Muscle layer of duodenum (tissue), 2 donors: ENCODE data around the gene UBAP2L.

Experiments used
- H3K27ac ChIP-seq: one replicate; pipeline ENCODE4 v1.7.0; 2013; ENCODE audit warnings: mild to moderate bottlenecking, low read length
- H3K27me3 ChIP-seq: one replicate; pipeline ENCODE4 v1.7.0; 2013; ENCODE audit warnings: low read depth, mild to moderate bottlenecking, control low read depth, low read length
- H3K36me3 ChIP-seq, 2 donors: one replicate each; pipeline ENCODE4 v1.7.0; 2013; ENCODE audit warnings: low read length in 2 of 2, control low read depth in 1 of 2, mild to moderate bottlenecking in 1 of 2; ENCODE audit not compliant: insufficient read depth in 2 of 2, control insufficient read depth in 1 of 2
- H3K4me1 ChIP-seq, 2 donors: one replicate each; pipeline ENCODE4 v1.7.0; 2013; ENCODE audit warnings: low read length in 2 of 2, mild to moderate bottlenecking in 2 of 2, control low read depth in 1 of 2, moderate library complexity in 1 of 2; ENCODE audit not compliant: insufficient read depth in 2 of 2, control insufficient read depth in 1 of 2
- H3K4me3 ChIP-seq, 2 donors: one replicate each; pipeline ENCODE4 v1.7.0; 2013; ENCODE audit warnings: low read length in 2 of 2, low read depth in 1 of 2, mild to moderate bottlenecking in 1 of 2
- H3K9me3 ChIP-seq, 2 donors: one replicate each; pipeline ENCODE4 v1.7.0; 2013; ENCODE audit warnings: low read length in 2 of 2, control low read depth in 1 of 2, mild to moderate bottlenecking in 1 of 2; ENCODE audit not compliant: control insufficient read depth in 1 of 2
- donor health status: healthy.

UBAP2L gene

GRCh38 chr1:154182344-154183045 lies 38.3 kb upstream of the UBAP2L start:
- Histone ChIP-seq H3K4me1 (peaks cover 16 to 45% of the 10 kb centered on the region in 2 donors), H3K9me3 (no peaks in the 10 kb centered on the region), H3K4me3 (peak overlapping the region; percentile 84 to 95), H3K27me3 (no peaks in the 10 kb centered on the region), H3K27ac (peak overlapping the region; percentile 90), H3K36me3 (peaks cover 0 to 4% of the 10 kb centered on the region in 2 donors)

DNA sequence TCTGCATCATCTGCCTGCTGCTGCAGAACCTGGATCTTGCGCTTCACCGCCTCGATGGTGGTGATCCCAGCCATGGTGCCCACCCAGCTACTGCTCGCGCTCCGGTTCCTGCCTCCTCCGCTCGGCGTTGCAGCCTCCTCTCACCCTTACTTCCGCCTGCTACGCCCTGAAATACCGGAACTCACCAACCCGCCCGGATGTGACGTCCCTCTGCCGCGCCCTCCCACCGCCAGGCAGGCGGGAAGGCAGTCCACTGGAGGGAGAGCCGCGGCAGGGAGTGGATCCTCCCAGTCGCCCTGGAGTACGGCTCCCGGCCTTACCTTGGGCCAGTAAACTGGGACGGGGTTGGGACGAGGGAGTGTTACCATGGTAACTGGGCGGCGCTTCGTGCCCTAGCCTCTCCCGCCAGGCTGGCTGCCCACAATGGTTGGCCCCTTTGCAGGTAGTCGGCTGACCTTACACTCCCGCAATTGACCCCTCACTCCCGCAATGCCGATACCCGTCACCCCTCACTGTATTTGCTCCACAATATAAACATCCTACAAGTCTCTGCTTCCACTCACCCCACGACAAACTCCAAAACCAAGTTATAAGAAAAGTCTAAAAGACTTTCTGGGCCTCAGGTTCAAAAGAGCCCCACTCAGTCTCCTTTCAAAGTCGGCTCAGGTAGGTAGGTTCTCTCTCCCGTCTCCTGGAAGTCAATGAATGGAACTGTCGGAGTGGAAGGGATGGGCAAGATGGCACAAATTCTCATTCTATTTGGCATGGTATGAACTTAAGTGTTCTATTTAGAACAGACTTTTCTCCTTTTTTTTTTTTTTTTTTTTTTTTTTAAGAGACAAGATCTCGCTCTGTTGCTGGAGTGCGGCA lies 37.5 kb upstream of the UBAP2L start:
- Histone ChIP-seq H3K27me3 (no peaks in the 10 kb centered on the region), H3K27ac (peak overlapping the region; percentile 90), H3K36me3 (peaks cover 0 to 4% of the 10 kb centered on the region in 2 donors), H3K4me1 (peaks cover 16 to 40% of the 10 kb centered on the region in 2 donors), H3K4me3 (peak overlapping the region; percentile 84 to 95), H3K9me3 (no peaks in the 10 kb centered on the region)

GRCh38 chr1:154186177-154186576 lies 34.6 kb upstream of the UBAP2L start:
- H3K4me3 ChIP-seq, result no peak overlapping the region
- H3K27ac ChIP-seq, result no peak overlapping the region
- H3K9me3 ChIP-seq, result no peaks in the 10 kb centered on the region
- peaks cover under 1 to 11% of the 10 kb centered on the region in 2 donors for H3K4me1 ChIP-seq
- no peaks in the 10 kb centered on the region for H3K27me3 ChIP-seq
- no peaks in the 10 kb centered on the region for H3K36me3 ChIP-seq

DNA sequence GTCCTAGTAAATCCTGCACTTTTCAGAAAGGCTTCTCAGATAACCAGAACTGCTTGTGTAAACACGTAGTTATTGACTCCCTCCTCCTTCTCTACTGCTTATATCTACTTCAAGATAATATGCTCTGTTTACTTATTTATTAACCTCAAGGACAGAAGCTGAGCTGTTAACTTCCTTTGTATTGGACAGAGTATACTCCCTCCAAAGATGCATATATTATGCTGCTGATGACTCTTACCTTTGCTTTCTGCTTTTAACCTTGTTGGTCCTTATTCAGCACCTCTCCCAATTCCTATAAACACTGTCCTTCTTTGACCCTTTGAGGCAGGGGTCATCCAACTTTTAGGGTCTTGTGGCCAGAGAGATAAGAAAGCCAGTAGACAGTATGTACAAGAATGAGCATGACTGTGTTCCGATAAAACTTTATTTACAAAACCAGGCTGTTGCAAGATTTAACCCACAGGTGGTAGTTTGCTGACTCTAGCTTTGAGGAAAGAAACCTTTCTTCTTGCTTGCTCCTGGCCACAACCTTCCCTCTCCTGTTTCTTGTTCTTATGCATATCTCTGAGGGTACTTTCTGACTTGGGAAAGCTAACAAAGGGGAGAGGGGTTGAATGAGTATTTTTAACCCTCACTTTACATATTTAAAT lies 33.8 kb upstream of the UBAP2L start:
- H3K27me3 ChIP-seq, result peaks cover 3% of the 10 kb centered on the region
- H3K4me3 ChIP-seq, result no peak overlapping the region
- H3K36me3 ChIP-seq, result no peaks in the 10 kb centered on the region
- no peaks in the 10 kb centered on the region for H3K9me3 ChIP-seq
- peaks cover 0 to 3% of the 10 kb centered on the region in 2 donors for H3K4me1 ChIP-seq
- no peak overlapping the region for H3K27ac ChIP-seq

DNA sequence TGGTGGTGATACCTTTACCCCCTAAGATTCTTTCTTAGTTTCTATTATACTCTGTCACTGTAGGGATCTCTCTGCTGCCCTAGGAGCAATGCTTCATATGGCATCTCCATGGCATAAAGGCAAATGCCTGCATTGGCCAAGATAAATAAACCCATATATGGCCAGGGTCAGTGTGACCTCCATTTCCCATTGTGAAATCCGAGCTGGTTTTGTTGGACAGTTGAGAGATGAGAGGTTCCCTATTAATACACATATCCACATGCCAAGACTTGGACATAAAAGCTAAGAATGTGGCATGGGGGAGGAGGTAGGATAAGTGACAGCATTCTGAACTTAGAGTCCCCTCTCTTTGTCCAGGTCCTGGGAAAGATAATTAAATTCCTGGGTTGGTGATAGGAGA lies 30.2 kb upstream of the UBAP2L start:
- H3K27ac ChIP-seq, result no peak overlapping the region
- peaks cover 6% of the 10 kb centered on the region for H3K27me3 ChIP-seq
- H3K36me3 ChIP-seq, result no peaks in the 10 kb centered on the region
- no peaks in the 10 kb centered on the region for H3K4me1 ChIP-seq
- H3K9me3 ChIP-seq, result no peaks in the 10 kb centered on the region
- no peak overlapping the region for H3K4me3 ChIP-seq

DNA sequence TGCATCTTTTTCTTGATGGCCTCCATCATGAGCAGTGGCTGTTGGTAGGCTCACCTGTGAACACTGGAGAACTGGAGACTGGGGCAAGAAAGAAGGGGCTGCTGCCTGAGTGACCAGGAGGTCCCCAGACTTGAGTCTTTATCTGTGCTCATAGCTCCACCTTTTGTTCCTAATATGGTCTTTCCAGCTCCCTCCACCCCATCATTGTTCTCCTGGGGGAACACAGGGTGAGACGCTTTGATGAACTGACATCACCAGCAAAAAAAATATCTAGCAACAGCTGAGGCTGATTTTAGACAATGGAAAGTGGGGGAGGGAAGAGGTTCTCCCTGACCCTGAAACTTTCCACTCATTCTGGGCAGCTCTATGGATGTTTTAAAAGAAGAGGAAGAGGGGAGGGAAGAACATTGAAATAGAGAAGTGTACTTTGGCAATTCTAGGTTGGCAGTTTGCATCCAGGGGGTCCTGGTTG lies 28.7 kb upstream of the UBAP2L start, which contains the start of gene TPM3:
Gene TPM3, minus strand, starts transcription at position 111 of the 472 bp plus-strand sequence. Its CDS starts 82 bp downstream, at position 29.
- no peaks in the 10 kb centered on the region for H3K9me3 ChIP-seq
- H3K36me3 ChIP-seq, result no peaks in the 10 kb centered on the region
- H3K27ac ChIP-seq, result no peak within 1 kb of the TSS
- H3K4me3 ChIP-seq, result no peak within 1 kb of the TSS
- H3K27me3 ChIP-seq, result peaks cover 6% of the 10 kb centered on the region
- no peaks in the 10 kb centered on the region for H3K4me1 ChIP-seq

DNA sequence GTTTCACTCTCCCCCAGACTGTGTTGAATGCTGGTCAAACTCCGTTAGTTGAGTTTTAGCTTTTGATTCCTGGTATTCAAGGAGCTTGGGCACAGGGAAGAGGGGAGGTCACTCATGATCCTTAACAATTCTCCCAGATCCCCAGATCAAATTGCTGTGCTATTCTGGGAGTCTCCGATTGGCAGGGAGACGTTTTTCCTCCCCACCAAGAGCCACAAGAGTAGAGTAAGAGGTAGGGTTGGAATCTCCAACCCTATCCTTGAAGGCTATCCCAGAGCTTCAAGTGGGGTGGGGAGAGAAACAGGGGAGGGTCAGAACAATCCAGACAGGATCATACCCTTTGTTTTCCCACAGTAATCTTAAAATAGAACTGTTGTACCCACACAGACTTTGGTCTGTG lies 28.3 kb upstream of the UBAP2L start:
- Histone ChIP-seq H3K27me3 (peaks cover 6% of the 10 kb centered on the region), H3K4me3 (no peak overlapping the region), H3K27ac (no peak overlapping the region), H3K36me3 (no peaks in the 10 kb centered on the region), H3K4me1 (no peaks in the 10 kb centered on the region), H3K9me3 (no peaks in the 10 kb centered on the region)

DNA sequence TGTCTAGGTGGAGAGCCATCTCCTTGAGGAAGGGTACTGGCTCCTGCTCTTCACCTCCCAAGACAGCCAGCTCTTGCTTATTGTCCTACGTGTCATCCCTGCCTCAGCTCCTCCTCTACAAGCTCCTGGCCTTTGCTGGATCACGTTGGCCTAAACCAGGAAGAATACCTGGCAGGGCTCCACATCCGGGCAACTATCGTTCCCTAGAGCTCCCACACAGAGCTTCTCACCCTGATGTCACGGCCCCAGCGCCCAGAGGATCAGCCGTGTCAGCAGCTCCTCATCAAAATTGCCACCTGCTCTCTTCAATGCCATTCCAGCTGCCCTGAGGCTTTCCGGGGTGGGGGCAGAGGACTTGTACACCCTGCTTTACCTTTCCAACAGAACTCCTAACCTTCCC lies 26.9 kb upstream of the UBAP2L start:
- Histone ChIP-seq H3K36me3 (no peaks in the 10 kb centered on the region), H3K4me3 (no peak overlapping the region), H3K4me1 (no peaks in the 10 kb centered on the region), H3K27me3 (peaks cover 6% of the 10 kb centered on the region), H3K9me3 (no peaks in the 10 kb centered on the region), H3K27ac (no peak overlapping the region)

DNA sequence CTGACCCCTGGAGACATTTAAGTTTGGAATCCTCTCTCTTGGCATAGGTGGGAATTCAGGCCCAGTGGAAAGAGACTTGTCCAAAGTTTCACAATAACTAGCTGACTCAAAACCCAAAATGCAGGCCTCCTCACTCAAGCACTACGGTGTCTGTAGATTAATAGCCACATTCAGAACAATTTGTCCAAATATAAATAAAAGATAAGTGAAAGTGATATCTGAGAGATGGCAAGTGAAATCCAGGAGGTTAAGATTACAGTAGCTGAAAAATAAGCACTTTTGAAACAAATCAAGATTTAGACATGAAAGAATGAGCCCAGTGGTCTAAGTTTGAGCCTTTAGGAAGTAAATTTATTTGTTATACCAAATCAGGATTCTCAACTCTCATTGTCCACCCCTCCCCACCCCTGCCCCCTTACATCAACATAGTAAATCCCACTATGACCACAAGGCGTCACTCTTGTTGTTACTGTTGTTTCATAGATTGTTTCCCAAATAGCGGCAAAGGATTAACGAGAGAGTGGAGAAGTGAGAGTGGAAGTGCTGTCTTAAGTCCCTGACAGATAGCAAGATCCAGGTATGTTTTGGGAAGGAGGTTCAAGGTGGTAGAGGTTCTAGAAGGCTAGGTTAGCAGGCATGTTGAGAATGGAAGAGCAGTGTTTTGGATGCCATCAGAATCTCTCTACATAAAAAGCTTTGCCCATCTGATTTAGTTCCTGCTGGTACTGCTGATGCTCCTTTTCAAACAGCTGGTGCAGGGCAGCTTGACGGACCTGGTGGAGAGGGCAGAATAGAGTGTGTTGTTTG lies 21.8 kb upstream of the UBAP2L start:
- Histone ChIP-seq H3K27me3 (no peaks in the 10 kb centered on the region), H3K9me3 (no peaks in the 10 kb centered on the region), H3K4me3 (no peak overlapping the region), H3K36me3 (no peaks in the 10 kb centered on the region), H3K27ac (no peak overlapping the region), H3K4me1 (no peaks in the 10 kb centered on the region)

GRCh38 chr1:154199563-154199879 lies 21.2 kb upstream of the UBAP2L start:
- Histone ChIP-seq H3K4me3 (no peak overlapping the region), H3K9me3 (no peaks in the 10 kb centered on the region), H3K27ac (no peak overlapping the region), H3K27me3 (no peaks in the 10 kb centered on the region), H3K4me1 (no peaks in the 10 kb centered on the region), H3K36me3 (no peaks in the 10 kb centered on the region)
